Stimulated activated CD4-positive, alpha-beta T cell treated with anti-CD3 and anti-CD28 coated beads, TNF-alpha, amount 100 ng/mL, for 4 hours (primary cell): Measurements from ENCODE around the gene PFKFB1.
"Not testable (repeated sequence)": the region's sequence is repeated elsewhere in the genome, so short reads cannot be mapped to it uniquely, and the experiment has no call there.

ENCODE experiments used
- DNase-seq, 3 experiments: peaks; one replicate each; pipeline ENCODE4 v3.0.0-alpha.2; 2020; ENCODE audit warnings: low read depth in 3 of 3

PFKFB1 gene

DNA sequence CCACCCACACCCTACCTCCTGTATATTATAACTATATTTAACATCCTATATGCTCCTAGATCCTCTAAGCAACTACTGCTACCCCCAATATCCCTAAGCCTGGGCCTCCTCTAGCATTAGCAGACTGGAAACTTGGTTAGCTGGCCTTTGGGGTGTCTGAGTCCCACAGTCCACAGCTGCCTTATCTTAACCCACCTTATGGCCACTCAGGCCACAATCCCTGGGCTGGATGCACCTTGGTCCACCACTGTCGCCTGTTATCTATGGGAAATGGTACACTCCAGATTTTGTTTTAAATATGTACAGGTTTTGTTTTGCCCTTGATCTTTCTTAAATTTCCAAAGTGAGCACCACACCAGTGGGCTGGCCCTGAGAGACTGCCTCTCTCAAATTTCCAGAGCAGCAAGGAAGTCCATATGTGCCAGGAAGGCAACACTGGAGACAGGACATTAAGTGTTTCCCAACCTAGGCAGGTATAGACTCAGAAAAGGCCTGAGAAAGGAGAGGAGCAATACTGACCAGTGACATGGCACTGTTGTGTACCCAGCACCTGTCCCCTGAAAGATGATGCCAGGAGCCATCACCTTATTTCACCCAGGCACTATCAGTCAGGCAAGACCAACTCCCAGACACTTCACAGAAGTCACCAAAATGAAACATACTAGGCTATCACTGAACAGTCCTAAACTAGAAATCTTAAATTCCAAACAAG, 921 bp downstream of the PFKFB1 start:
- no peak for DNase-seq

DNA sequence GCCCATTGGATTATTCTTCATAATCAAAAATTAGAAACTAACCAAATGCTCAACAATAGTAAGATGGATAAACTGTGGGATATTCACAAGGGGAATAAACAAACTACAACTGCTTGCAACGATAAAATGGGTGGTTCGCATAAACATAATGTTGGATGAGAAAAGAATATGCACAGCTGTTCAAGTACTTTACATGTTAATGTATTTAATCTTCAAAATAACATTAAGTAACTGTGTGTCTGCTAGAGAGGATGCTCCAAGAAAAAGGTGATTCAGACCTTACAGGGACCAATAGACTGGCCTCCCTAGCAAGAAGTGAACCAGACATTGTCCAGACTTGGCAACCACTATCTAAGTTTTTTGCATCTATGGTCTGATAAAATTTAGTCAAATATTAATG, 2.3 kb downstream of the PFKFB1 start:
- DNase-seq = no peak

DNA sequence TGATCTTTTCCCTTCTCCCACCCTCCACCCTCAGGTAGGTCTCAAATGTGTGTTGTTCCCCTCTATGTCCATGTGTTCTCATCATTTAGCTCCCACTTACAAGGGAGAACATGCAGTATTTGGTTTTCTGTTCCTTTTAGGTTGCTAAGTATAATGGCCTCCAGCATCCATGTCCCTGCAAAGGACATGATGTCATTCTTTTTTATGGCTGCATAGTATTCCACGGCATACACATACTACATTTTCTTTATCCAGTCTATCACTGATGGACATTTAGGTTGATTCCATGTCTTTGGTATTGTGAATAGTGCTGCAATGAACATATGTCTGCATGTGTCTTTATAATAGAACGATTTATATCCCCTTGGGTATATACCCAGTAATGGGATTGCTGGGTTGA, 10.7 kb downstream of the PFKFB1 start:
- DNase-seq = not testable (repeated sequence)

DNA sequence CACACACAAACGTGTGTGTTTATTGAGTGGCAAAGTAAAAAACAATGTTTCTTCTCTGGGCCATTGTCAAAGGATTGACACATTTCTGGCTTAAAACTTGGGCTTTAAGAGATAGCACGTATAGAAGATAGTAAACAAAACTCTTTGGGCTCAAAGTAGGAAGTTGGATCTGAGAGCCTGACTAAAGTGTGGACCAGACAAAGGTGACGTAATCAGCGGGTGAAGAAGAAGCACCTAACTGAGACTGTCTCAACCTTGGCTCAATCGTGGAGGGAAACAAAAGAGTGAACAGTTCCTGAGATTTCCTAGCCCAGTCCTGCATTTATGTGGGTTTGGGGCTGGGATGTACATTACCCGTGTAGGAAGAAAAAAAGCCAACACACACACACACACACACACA, 13.7 kb downstream of the PFKFB1 start:
- DNase-seq = no peak

DNA sequence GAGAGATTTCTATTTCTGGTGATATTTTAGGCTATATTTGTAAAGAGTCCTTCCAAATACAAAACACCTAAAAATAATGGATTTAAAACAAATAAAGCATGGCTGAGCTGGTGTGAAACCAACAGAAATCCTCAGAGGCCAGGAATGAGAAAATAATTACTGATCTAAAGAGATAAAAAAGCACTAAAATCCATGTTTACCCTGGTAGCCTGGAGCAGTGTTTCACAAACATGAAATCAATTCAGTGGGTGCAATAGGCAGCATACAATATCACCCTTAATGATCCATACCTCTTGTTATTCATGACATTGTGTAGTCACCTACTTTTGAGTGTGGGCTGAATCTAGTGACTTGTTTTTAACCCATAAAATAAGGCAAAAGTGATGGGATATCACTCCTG, 14.6 kb downstream of the PFKFB1 start:
- DNase-seq = no peak

DNA sequence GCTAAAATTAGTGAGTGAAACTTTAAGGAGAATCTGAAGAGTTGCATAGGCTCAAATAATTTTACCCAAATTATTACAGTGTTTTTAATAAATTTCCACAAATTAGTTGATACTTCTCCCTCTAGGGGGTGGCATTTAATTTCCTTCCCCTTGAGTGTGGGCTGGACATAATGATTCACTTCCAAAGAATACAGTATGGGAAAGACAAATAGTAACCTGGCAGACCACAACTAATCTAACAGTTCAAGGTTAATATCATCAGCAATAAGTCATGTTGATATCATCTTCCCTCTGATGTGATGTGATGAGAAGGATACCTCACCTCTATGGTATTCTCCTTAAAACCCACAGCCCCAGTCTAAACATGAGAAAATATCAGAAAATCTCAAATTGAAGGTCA, 15.5 kb downstream of the PFKFB1 start:
- no peak for DNase-seq

DNA sequence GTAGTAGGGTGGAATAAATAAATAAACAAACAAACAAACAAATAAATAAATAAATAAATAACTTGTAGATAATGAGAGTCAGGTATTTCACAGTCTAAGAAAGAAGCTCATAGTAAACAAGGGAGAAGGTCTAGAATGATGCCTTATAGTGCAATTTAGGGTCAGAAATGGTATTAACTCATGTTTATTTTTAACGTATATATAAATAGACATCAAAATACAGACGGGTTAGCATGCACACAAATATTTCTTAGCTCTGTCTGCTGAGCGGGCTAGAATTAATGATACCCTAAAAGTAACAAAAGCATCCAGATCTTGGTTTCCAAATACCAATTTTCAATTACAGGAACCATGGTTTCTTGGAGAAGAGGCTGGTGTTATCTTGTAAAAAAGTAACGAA, 16.6 kb downstream of the PFKFB1 start:
- no peak for DNase-seq

DNA sequence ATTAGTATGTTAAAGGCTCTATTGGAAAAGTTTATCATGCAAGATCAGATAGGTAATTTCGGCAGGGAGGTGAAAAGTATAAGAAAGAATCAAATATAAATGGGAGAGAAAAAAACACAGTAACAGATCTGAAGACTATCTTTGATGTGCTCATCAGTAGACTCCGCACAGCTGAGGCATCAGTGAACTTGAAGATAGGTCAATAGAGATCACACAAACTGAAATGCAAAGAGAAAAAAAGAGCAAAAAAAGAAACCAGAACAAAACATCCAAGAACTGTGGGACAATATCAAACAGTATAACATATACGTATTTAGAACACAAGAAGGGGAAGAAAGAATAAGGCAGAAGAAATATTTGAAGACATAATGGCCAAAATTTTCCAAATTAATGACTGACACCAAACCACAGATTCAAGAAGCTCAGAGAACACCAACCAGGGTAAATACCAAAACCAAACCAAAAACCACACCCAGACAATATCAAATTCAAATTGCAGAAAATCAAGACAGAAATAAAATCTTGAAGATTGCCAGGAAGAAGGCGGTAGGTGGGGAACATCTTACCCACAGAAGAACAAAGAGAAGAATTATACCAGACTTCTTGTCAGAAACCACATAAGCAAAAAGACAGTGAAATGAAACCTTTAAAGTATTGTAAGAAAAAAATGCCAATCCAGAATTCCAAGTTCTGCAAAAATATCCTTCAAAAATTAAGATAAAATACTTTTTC, 29.1 kb downstream of the PFKFB1 start:
- DNase-seq = no peak

DNA sequence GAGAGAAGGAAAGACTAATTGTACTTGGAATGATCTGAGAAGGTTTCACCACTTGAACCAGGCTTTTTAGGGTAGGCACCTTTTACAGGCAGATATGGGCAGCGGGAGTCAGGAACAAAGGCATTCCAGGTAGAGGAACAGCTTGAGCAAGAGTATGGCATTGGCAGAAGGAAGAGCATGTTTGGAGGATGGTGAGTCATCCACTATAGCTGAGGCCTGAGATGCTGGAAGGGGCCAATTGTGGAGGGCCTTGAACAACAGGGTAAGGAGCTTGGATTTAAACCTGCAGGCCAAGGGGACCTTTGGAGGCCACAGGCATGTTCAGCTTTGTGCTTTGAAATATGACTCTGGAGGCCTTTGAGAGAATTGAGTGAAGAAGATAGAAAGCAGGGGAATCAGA, 32.2 kb downstream of the PFKFB1 start:
- DNase-seq = no peak

DNA sequence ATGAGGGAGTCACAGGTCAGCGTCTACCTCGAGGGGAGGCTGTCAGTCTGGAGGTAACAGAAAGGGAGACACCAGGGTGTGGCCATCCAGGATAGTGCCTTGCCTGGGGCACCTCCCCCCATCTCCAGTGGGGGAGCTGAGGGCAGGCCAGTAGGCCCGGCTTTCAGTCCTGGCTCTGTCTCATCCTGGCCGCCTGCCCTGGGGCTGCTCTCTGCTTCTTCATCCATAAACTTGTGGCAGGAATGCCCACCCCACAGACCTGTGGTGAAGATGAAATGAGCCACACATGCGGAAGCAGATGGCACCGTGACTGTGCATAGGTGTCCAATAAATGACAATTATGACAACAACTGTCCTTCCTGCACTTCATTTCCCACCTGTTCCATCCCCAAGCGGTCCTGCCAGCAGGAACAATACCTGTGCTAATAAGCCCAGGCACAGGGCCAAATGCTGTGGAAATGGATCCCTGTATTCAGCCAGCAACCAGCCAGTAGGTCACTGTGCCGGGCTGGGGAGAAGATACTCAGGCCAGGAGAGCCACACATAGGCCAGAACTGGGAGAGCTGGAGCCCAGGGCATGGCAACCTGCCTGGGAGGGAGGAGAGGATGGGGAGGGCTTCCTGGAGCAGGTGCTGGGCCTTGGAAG, 43.1 kb downstream of the PFKFB1 start:
- DNase-seq = no peak

DNA sequence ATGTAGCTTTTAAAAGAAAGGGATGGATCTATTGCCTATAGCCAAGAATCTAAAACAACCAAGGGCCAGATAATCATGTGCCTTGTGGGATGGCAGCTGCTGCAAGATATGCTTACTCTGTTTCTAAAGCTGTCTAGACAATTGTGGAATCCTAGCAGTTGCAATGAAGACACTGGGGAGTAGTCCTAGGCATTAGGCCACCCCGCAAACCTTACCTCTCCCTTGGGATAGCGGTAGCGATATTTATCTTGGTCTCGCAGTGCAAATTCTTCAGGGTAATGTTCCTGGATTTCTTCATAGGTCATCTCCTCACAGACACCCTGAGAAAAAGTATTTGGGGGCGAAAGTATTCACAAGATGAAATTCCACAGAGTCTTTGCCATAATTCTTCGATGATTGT, 48.8 kb downstream of the PFKFB1 start:
- no peak for DNase-seq

DNA sequence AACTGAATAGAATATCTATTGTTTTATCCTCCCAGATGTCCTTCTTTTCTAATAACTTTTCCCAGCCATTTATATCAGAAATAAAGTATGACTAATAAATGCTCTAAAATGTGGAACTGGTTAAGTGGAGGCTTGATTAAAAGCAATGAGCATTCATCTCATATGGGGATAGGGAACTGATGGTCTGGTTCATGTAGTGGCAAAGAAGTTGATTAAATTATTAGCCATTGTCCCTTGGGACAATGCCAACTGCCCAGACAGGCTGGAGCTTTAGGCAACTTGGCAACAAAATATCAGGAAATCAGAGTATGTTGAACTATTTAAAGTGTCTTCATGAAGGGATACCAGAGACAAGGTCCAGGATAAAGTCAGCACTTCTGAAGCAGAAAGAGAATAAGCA, 49.2 kb downstream of the PFKFB1 start:
- no peak for DNase-seq

DNA sequence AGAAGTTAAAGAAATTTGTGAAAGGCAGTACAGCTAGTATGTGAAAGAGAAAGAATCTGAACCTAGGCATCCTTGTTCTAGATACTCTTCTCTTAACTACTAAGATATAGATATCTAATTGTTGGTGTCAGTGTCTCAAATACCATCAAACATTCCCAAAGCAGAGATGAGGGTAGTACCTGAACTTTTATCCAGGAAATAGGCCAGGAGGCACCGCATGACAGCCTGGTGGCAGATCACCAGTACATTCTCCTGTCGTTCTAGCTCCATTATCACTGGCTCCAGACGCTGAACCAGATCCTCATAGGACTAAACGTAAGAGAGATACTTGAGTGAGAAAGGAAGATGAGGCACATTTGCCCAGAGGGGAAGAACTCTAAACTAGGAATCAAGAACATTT, 56.6 kb downstream of the PFKFB1 start:
- DNase-seq = no peak

DNA sequence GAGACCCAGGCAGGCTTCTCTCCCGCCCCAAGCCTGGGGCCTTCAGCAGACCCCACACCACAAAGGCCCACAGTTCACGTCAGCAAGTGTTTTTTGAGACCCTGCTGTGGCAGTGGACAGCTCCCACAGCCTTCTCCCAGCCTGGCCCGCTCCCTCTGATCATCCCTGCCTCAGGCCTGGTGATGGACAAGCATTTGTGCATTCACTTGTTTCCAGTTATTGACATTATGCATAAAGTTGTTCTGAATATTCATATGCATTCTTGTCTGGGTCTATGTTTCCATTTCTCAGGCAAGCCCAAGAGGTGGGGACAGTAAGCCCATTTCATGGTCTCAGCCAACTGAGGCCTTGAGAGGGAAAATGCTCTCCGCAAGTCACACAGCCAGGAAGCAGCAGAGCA, 58.7 kb downstream of the PFKFB1 start:
- DNase-seq = no peak

DNA sequence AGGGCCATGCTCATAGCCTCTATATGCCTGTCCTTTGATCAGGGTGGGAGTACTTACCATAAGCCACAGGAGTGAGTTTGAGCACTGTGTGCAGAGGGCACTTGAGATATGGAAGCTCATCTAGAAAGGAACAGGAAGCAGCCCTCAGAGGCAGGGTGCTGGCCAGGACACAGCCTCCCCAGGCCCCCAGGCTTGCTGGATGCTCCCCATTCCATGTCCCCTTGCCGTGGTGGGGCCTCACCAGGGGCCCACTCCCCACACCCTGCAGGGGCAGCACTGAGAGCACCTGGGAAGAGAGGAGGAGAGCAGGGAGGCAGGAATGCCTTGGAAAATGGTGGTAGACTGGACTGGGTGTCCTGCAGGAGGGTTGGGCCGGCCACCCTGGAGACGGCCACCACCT, 59.1 kb downstream of the PFKFB1 start:
- no peak for DNase-seq

DNA sequence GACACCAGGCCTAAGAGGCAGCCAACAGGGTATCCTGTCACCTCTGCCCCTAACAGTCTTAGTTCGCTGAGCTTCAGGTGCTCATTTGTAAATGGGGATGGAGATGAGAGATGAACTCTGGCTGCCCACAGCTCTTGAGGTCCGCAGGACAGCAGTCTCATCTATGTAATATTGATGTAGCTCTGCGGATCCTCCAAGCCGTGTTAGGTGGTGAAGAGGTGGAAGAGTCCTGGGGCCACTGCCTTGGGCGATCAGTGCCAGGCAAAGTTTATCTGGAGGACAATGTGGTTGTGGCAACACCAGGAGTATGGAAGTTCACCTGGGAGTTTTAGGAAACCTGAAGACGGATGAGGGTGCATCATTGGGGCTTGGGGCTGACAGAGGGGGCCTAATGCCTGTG, 59.9 kb downstream of the PFKFB1 start:
- DNase-seq = no peak

DNA sequence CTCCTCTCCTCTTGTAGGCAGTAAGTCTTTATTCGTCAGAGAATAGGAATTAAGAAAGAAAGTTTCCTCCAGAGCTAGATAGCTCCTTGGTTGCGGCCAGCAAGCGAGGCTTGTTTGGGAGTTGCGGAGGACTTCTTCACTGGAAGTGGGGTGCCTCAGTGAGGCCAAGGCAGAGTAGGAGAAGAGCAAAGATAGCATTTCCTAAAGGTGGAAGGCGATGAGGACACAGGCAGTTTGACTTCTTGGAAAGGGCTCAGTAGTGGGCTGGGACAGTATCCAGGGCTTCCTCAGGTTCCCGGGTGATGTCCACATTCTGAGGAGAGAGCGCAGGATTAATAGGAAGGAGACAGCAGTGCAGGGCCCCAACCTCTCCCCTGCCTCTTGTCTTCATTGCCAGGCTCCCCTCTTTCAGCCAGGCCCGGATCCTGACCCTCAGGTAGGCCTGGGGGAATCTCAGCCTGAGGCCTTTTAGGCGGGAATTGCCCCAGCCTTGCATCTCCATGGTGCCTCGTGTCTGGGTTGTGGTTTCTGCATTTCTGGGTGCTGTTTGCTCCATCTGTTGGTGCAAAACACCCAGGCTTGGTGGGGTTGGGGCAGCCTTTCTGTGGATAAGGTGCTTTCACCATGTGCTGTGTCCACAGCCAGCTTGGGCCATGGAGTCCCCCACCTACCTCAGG, 60.7 kb downstream of the PFKFB1 start:
- no peak for DNase-seq

DNA sequence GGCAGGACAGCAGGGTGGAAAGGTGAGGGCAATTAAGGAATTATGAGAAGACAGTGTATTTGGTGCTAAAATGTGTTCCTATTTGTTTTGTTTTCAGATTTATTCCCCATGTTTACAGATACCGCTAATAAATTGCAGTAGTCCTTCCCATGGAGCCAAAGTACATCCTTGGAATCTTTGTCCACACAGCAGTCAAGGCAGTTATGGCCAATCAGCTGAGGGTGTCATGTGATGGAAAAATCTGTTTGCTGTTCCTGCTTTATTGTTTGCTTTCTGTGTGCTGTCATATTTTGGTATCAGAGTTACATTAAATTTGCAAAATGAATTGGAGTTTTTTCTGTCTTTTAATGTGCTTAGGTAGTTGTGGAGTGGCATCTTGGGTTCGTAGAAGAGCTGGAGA, 62.9 kb downstream of the PFKFB1 start:
- no peak for DNase-seq

DNA sequence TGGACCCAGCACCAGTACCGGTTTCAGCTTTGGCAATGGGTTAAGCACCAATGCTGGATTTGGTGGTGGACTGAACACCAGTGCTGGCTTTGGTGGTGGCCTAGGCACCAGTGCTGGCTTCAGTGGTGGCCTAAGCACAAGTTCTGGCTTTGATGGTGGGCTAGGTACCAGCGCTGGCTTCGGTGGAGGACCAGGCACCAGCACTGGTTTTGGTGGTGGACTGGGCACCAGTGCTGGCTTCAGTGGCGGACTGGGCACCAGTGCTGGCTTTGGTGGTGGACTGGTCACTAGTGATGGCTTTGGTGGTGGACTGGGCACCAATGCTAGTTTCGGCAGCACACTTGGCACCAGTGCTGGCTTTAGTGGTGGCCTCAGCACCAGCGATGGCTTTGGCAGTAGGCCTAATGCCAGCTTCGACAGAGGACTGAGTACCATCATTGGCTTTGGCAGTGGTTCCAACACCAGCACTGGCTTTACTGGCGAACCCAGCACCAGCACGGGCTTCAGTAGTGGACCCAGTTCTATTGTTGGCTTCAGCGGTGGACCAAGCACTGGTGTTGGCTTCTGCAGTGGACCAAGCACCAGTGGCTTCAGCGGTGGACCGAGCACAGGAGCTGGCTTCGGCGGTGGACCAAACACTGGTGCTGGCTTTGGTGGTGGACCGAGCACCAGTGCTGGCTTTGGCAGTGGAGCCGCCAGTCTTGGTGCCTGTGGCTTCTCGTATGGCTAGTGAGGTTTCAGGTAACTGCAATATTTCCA, 63.5 kb downstream of the PFKFB1 start:
- no peak for DNase-seq

DNA sequence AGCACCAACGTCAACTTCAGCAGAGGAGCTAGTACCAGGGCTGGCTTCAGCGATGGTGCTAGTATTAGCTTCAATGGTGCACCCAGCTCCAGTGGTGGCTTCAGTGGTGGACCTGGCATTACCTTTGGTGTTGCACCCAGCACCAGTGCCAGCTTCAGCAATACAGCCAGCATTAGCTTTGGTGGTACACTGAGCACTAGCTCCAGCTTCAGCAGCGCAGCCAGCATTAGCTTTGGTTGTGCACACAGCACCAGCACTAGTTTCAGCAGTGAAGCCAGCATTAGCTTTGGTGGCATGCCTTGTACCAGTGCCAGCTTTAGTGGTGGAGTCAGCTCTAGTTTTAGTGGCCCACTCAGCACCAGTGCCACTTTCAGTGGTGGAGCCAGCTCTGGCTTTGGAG, 65.1 kb downstream of the PFKFB1 start:
- no peak for DNase-seq

DNA sequence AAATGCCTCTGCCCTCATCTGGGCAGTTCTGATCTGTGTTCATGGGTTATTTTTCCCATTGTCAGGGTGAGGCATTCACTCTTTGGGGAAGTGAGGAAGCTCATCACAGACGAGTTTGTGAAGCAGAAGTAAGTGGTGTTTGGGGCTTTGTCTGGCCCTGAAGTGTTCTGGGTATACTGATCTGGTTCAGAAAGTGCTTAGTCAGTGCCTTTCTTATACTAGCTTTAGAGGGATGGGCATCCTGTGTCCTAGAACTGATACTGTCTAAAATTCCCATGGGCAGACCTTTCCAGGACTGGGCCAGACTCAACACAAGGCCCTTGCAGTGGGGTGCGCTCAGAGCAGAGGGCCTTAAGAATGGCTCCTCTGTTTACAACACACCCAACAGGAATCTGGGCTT, 67.0 kb downstream of the PFKFB1 start:
- DNase-seq = no peak

DNA sequence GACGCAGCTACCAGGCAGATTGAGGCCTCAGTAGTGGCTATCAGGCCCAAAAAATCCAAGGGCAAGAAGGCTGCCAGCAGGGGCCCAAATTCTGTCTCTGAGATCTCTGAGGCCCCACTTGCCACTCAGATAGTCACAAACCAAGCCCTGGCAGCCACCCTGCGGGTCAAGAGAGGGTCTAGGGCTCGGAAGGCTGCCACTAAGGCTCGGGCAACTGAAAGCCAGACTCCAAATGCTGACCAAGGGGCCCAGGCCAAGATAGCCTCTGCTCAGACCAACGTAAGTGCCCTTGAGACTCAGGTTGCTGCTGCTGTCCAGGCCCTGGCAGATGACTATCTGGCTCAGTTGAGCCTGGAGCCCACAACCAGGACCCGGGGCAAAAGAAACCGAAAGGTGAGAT, 70.6 kb downstream of the PFKFB1 start:
- no peak for DNase-seq
